ENCODE data around the gene CENATAC. TPM values are rescaled to one million over a fixed set of nuclear protein-coding genes. Genes with fewer than 3 reads are reported as not detected.

The CENATAC gene
- total and polyA plus RNA-seq, 10 donors: 27.0 to 86.2 (median 65.8) TPM

GRCh38 chr11:118956847-118957469 is 41.0 kb upstream of the CENATAC start:
- Histone ChIP-seq H3K9me3 (no peaks in the 10 kb centered on the region), H3K36me3 (no peaks in the 10 kb centered on the region), H3K27me3 (replicated peaks in 1 of 7) (peaks cover 0 to 29% (median 0%) of the 10 kb centered on the region in 7 donors), H3K4me1 (peaks cover 0 to 9% (median 0%) of the 10 kb centered on the region in 6 donors), H3K4me3 (no peak overlapping the region), H3K27ac (no peak overlapping the region)
- intact Hi-C loops (cut with DNase I; ENCODE audit: low total_unique reads): loop anchor here (2.0 to 5.0 kb wide), 2 partner anchors 50 to 266 kb away; no protein-coding TSS in a partner anchor
- DNase-seq: peak; percentile 64
- 46 to 60% (median 54%) methylated on average over 14 of the region's 14 CpGs for WGBS, 5 donors
- TF ChIP-seq POLR2A (IDR thresholded peaks at IDR 0.05) (no peak), CTCF (IDR thresholded peaks at IDR 0.05 in 8 of 11, conservative IDR thresholded peaks at IDR 0.05 in 3 of 11) (peak in 5 of 11 experiments; percentile 4 to 68 (median 51))

- H3K36me3 ChIP-seq: no peaks in the 10 kb centered on the region
- H3K9me3 ChIP-seq: no peaks in the 10 kb centered on the region
- 85 to 90% (median 90%) methylated on average over 11 of the region's 11 CpGs for WGBS, 5 donors
- peak; percentile 34 for DNase-seq
- intact Hi-C loops (cut with DNase I; ENCODE audit: low total_unique reads): loop anchor here (2.0 to 5.0 kb wide), 2 partner anchors 50 to 267 kb away; no protein-coding TSS in a partner anchor
- H3K4me1 ChIP-seq: peaks cover 0 to 9% (median 0%) of the 10 kb centered on the region in 6 donors
- TF ChIP-seq POLR2A (IDR thresholded peaks at IDR 0.05) (no peak), CTCF (IDR thresholded peaks at IDR 0.05 in 8 of 11, conservative IDR thresholded peaks at IDR 0.05 in 3 of 11) (no peak), POLR2AphosphoS5 (IDR thresholded peaks at IDR 0.05) (no peak)
- H3K27ac ChIP-seq: no peak overlapping the region
- H3K4me3 ChIP-seq: no peak overlapping the region
- peaks cover 0 to 28% (median 0%) of the 10 kb centered on the region in 7 donors for H3K27me3 ChIP-seq (replicated peaks in 1 of 7)
Measured at GRCh38 chr11:118957549-118957948, 40.4 kb upstream of the CENATAC start.

GRCh38 chr11:118957968-118958367 is 40.0 kb upstream of the CENATAC start:
- Histone ChIP-seq H3K27ac (no peak overlapping the region), H3K4me1 (peaks cover 0 to 9% (median 0%) of the 10 kb centered on the region in 6 donors), H3K4me3 (no peak overlapping the region), H3K36me3 (no peaks in the 10 kb centered on the region), H3K9me3 (no peaks in the 10 kb centered on the region), H3K27me3 (replicated peaks in 1 of 7) (peaks cover 0 to 28% (median 0%) of the 10 kb centered on the region in 7 donors)
- 87 to 96% (median 88%) methylated on average over 3 to 8 of the region's 8 CpGs for WGBS, 5 donors
- DNase-seq: peak; percentile 28
- TF ChIP-seq CTCF (IDR thresholded peaks at IDR 0.05 in 8 of 11, conservative IDR thresholded peaks at IDR 0.05 in 3 of 11) (no peak), POLR2AphosphoS5 (IDR thresholded peaks at IDR 0.05) (no peak), POLR2A (IDR thresholded peaks at IDR 0.05) (no peak)
- intact Hi-C loops (cut with DNase I; ENCODE audit: low total_unique reads): loop anchor here (2.0 to 5.0 kb wide), 2 partner anchors 51 to 267 kb away; no protein-coding TSS in a partner anchor

- intact Hi-C loops (cut with DNase I; ENCODE audit: low total_unique reads): loop anchor here (5.0 kb wide), 1 partner anchor 51 kb away; no protein-coding TSS in a partner anchor
- Histone ChIP-seq H3K9me3 (no peaks in the 10 kb centered on the region), H3K4me1 (peaks cover 0 to 9% (median 0%) of the 10 kb centered on the region in 6 donors), H3K27ac (no peak overlapping the region), H3K36me3 (no peaks in the 10 kb centered on the region), H3K4me3 (no peak overlapping the region), H3K27me3 (replicated peaks in 1 of 7) (peaks cover 0 to 24% (median 0%) of the 10 kb centered on the region in 7 donors)
- WGBS, 5 donors: 84 to 93% (median 90%) methylated on average over 2 of the region's 2 CpGs
- TF ChIP-seq POLR2A (IDR thresholded peaks at IDR 0.05) (no peak), POLR2AphosphoS5 (IDR thresholded peaks at IDR 0.05) (no peak), CTCF (IDR thresholded peaks at IDR 0.05 in 8 of 11, conservative IDR thresholded peaks at IDR 0.05 in 3 of 11) (no peak)
- DNase-seq: peak; percentile 12
Measured at GRCh38 chr11:118958577-118958976, 39.4 kb upstream of the CENATAC start.
